PC-9 (cell line): ENCODE results near the gene CCDC174.

Experiments used
- EZH2 ChIP-seq: fragments of 200-600 bp; sonication (generic); IDR thresholded peaks from 2 replicates; pipeline ENCODE4 v1.8.0; 2017; ENCODE audit warnings: antibody characterized with exemption, low read depth
- TF ChIP-seq, protein P1 (sequence below): fragments of 200-600 bp; sonication (generic); conservative IDR thresholded peaks from 2 replicates; pipeline ENCODE4 v1.6.1; 2017; ENCODE audit warnings: mixed run types, antibody characterized with exemption, mild to moderate bottlenecking, moderate library complexity

DNA sequence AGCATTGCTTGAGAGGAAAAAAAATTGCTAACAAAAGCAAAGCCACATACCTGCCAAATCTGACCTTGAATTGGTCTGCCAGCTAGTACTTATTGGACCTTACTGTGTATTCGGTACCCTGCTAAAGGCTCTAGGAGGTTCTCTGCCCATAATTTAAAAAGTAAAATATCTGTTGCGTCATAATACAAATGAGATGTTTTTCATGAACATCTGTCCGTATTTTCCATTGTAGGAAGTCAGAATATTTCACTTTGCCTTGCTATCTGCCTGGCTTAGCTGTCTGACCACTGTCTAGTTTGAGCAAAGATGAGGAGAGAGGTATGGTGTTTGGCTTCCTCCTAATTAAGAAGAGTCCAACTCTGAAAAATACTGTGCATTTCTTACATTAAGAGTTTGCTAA, 12.6 kb downstream of the CCDC174 start:
- TF ChIP-seq, protein P1, sequence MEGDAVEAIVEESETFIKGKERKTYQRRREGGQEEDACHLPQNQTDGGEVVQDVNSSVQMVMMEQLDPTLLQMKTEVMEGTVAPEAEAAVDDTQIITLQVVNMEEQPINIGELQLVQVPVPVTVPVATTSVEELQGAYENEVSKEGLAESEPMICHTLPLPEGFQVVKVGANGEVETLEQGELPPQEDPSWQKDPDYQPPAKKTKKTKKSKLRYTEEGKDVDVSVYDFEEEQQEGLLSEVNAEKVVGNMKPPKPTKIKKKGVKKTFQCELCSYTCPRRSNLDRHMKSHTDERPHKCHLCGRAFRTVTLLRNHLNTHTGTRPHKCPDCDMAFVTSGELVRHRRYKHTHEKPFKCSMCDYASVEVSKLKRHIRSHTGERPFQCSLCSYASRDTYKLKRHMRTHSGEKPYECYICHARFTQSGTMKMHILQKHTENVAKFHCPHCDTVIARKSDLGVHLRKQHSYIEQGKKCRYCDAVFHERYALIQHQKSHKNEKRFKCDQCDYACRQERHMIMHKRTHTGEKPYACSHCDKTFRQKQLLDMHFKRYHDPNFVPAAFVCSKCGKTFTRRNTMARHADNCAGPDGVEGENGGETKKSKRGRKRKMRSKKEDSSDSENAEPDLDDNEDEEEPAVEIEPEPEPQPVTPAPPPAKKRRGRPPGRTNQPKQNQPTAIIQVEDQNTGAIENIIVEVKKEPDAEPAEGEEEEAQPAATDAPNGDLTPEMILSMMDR: no peak
- TF ChIP-seq EZH2: no peak
